ENCODE measurements around the gene C19orf47. TPM values are rescaled to one million over a fixed set of nuclear protein-coding genes. Genes with fewer than 3 reads are reported as not detected.

Gene C19orf47
- total RNA-seq, 1 experiment from 2014 or later: 14.9 TPM

GRCh38 chr19:40360708-40361241 is 12.6 kb upstream of the C19orf47 start:
- Mint-ChIP-seq H3K36me3 (ENCODE audit: insufficient read depth, unreplicated experiment) (peaks cover 6% of the 10 kb centered on the region), H3K4me1 (ENCODE audit: insufficient read depth, unreplicated experiment) (no peaks in the 10 kb centered on the region), H3K4me3 (ENCODE audit: unreplicated experiment) (no peak overlapping the region), H3K9me3 (ENCODE audit: unreplicated experiment) (no peaks in the 10 kb centered on the region), H3K27me3 (ENCODE audit: insufficient read depth, unreplicated experiment) (no peaks in the 10 kb centered on the region), H3K27ac (ENCODE audit: low read depth, unreplicated experiment) (no peak overlapping the region)
- ChIA-PET CTCF (no interaction called here), POLR2A (no interaction called here)
- no TSS peak for BruUV-seq (replicated peaks)
- TF ChIP-seq CTCF (IDR thresholded peaks at IDR 0.05; ENCODE audit: unreplicated experiment): no peak
- intact Hi-C loops (cut with micrococcal nuclease): no loop called here
- no peak for DNase-seq (ENCODE audit: unreplicated experiment)

GRCh38 chr19:40360020-40360707 is 12.0 kb upstream of the C19orf47 start:
- Mint-ChIP-seq H3K4me1 (ENCODE audit: insufficient read depth, unreplicated experiment) (no peaks in the 10 kb centered on the region), H3K27me3 (ENCODE audit: insufficient read depth, unreplicated experiment) (no peaks in the 10 kb centered on the region), H3K36me3 (ENCODE audit: insufficient read depth, unreplicated experiment) (peaks cover 6% of the 10 kb centered on the region), H3K9me3 (ENCODE audit: unreplicated experiment) (no peaks in the 10 kb centered on the region), H3K27ac (ENCODE audit: low read depth, unreplicated experiment) (no peak overlapping the region), H3K4me3 (ENCODE audit: unreplicated experiment) (no peak overlapping the region)
- ChIA-PET POLR2A (no interaction called here), CTCF (no interaction called here)
- DNase-seq (ENCODE audit: unreplicated experiment): no peak
- no peak for TF ChIP-seq CTCF (IDR thresholded peaks at IDR 0.05; ENCODE audit: unreplicated experiment)
- no TSS peak for BruUV-seq (replicated peaks)
- intact Hi-C loops (cut with micrococcal nuclease): no loop called here

- Mint-ChIP-seq H3K36me3 (ENCODE audit: insufficient read depth, unreplicated experiment) (peaks cover 6% of the 10 kb centered on the region), H3K4me1 (ENCODE audit: insufficient read depth, unreplicated experiment) (no peaks in the 10 kb centered on the region), H3K4me3 (ENCODE audit: unreplicated experiment) (no peak overlapping the region), H3K9me3 (ENCODE audit: unreplicated experiment) (no peaks in the 10 kb centered on the region), H3K27me3 (ENCODE audit: insufficient read depth, unreplicated experiment) (no peaks in the 10 kb centered on the region), H3K27ac (ENCODE audit: low read depth, unreplicated experiment) (no peak overlapping the region)
- no peak for TF ChIP-seq CTCF (IDR thresholded peaks at IDR 0.05; ENCODE audit: unreplicated experiment)
- no peak for DNase-seq (ENCODE audit: unreplicated experiment)
- intact Hi-C loops (cut with micrococcal nuclease): no loop called here
- BruUV-seq (replicated peaks): no TSS peak
- ChIA-PET POLR2A (no interaction called here), CTCF (interaction anchor here (0.6 kb wide), 1 partner anchor 439 kb away, joined by 4 read pairs; no protein-coding TSS in a partner anchor)
These were observed 10.6 kb upstream of the C19orf47 start for GRCh38 chr19:40358773-40359172.

- H3K4me3 Mint-ChIP-seq (ENCODE audit: unreplicated experiment): no peak overlapping the region
- DNase-seq (ENCODE audit: unreplicated experiment): no peak
- H3K27me3 Mint-ChIP-seq (ENCODE audit: insufficient read depth, unreplicated experiment): no peaks in the 10 kb centered on the region
- TF ChIP-seq CTCF (IDR thresholded peaks at IDR 0.05; ENCODE audit: unreplicated experiment): no peak
- ChIA-PET CTCF (interaction anchor here (0.7 kb wide), 1 partner anchor 38 kb away, joined by 3 read pairs; no protein-coding TSS in a partner anchor), POLR2A (interaction anchor here (0.9 kb wide), 1 partner anchor 10 kb away, joined by 3 read pairs; the partner anchor contains the start of genes C19orf47 and PLD3)
- H3K9me3 Mint-ChIP-seq (ENCODE audit: unreplicated experiment): no peaks in the 10 kb centered on the region
- intact Hi-C loops (cut with micrococcal nuclease): no loop called here
- no peaks in the 10 kb centered on the region for H3K4me1 Mint-ChIP-seq (ENCODE audit: insufficient read depth, unreplicated experiment)
- no peak overlapping the region for H3K27ac Mint-ChIP-seq (ENCODE audit: low read depth, unreplicated experiment)
- BruUV-seq (replicated peaks): no TSS peak
- peaks cover 9% of the 10 kb centered on the region for H3K36me3 Mint-ChIP-seq (ENCODE audit: insufficient read depth, unreplicated experiment)
These were observed 9.4 kb upstream of the C19orf47 start for GRCh38 chr19:40357640-40358039.

Data from MCF 10A (cell line).